ENCODE results near the gene CLEC4M. TPM values are rescaled to one million over a fixed set of nuclear protein-coding genes. Genes with fewer than 3 reads are reported as not detected.
"Not testable (repeated sequence)": the region's sequence is repeated elsewhere in the genome, so short reads cannot be mapped to it uniquely, and the experiment has no call there.

CLEC4M gene
- total RNA-seq, 1 donor from 2014 or later: not detected

GRCh38 chr19:7751157-7751783 lies 11.8 kb upstream of the CLEC4M start:
- Mint-ChIP-seq H3K4me1 (no peaks in the 10 kb centered on the region), H3K27ac (ENCODE audit: unreplicated experiment) (no peak overlapping the region), H3K27me3 (ENCODE audit: low read depth) (peaks cover 57% of the 10 kb centered on the region), H3K4me3 (no peak overlapping the region), H3K36me3 (ENCODE audit: low read depth) (peaks cover 2% of the 10 kb centered on the region), H3K9me3 (peaks cover 13% of the 10 kb centered on the region)
- no peak for DNase-seq (ENCODE audit: low read depth, low spot score)
- no peak for TF ChIP-seq CTCF (conservative IDR thresholded peaks at IDR 0.05)

- peaks cover 41% of the 10 kb centered on the region for H3K27me3 Mint-ChIP-seq (ENCODE audit: low read depth)
These were observed 6.8 kb upstream of the CLEC4M start for GRCh38 chr19:7756258-7756657.

GRCh38 chr19:7757358-7757757 lies 5.7 kb upstream of the CLEC4M start:
- Mint-ChIP-seq H3K4me1 (no peaks in the 10 kb centered on the region), H3K36me3 (ENCODE audit: low read depth) (peaks cover 15% of the 10 kb centered on the region), H3K4me3 (no peak overlapping the region), H3K27me3 (ENCODE audit: low read depth) (peaks cover 40% of the 10 kb centered on the region), H3K27ac (ENCODE audit: unreplicated experiment) (no peak overlapping the region), H3K9me3 (peaks cover 36% of the 10 kb centered on the region)
- no peak for TF ChIP-seq CTCF (conservative IDR thresholded peaks at IDR 0.05)
- no peak for DNase-seq (ENCODE audit: low read depth, low spot score)

More at GRCh38 chr19:7756258-7756657, 6.8 kb upstream of the CLEC4M start:
- no peak for DNase-seq (ENCODE audit: low read depth, low spot score)
- Mint-ChIP-seq H3K4me1 (no peaks in the 10 kb centered on the region), H3K4me3 (no peak overlapping the region), H3K27ac (ENCODE audit: unreplicated experiment) (no peak overlapping the region), H3K9me3 (peaks cover 36% of the 10 kb centered on the region), H3K36me3 (ENCODE audit: low read depth) (peaks cover 15% of the 10 kb centered on the region)
- TF ChIP-seq CTCF (conservative IDR thresholded peaks at IDR 0.05): no peak

GRCh38 chr19:7759156-7759555 lies 3.9 kb upstream of the CLEC4M start:
- peaks cover 40% of the 10 kb centered on the region for H3K27me3 Mint-ChIP-seq (ENCODE audit: low read depth)
- H3K27ac Mint-ChIP-seq (ENCODE audit: unreplicated experiment): no peak overlapping the region
- H3K36me3 Mint-ChIP-seq (ENCODE audit: low read depth): peaks cover 15% of the 10 kb centered on the region
- H3K4me1 Mint-ChIP-seq: peaks cover 2% of the 10 kb centered on the region
- H3K9me3 Mint-ChIP-seq: peaks cover 31% of the 10 kb centered on the region
- TF ChIP-seq CTCF (conservative IDR thresholded peaks at IDR 0.05): no peak
- DNase-seq (ENCODE audit: low read depth, low spot score): no peak
- H3K4me3 Mint-ChIP-seq: no peak overlapping the region

- no peak overlapping the region for H3K27ac Mint-ChIP-seq (ENCODE audit: unreplicated experiment)
- peaks cover 11% of the 10 kb centered on the region for H3K36me3 Mint-ChIP-seq (ENCODE audit: low read depth)
- H3K9me3 Mint-ChIP-seq: peaks cover 10% of the 10 kb centered on the region
- TF ChIP-seq CTCF (conservative IDR thresholded peaks at IDR 0.05): no peak
- H3K4me3 Mint-ChIP-seq: no peak overlapping the region
- H3K27me3 Mint-ChIP-seq (ENCODE audit: low read depth): peaks cover 32% of the 10 kb centered on the region
- peaks cover 4% of the 10 kb centered on the region for H3K4me1 Mint-ChIP-seq
- no peak for DNase-seq (ENCODE audit: low read depth, low spot score)
These were observed 653 bp downstream of the CLEC4M start for GRCh38 chr19:7763696-7764095.

- not testable (repeated sequence) for DNase-seq (ENCODE audit: low read depth, low spot score); H3K27ac Mint-ChIP-seq (ENCODE audit: unreplicated experiment); H3K4me1 Mint-ChIP-seq; H3K9me3 Mint-ChIP-seq; H3K4me3 Mint-ChIP-seq; H3K36me3 Mint-ChIP-seq (ENCODE audit: low read depth)
- H3K27me3 Mint-ChIP-seq (ENCODE audit: low read depth): peaks cover 37% of the 10 kb centered on the region
These were observed 1.1 kb downstream of the CLEC4M start for GRCh38 chr19:7764157-7764556.

GRCh38 chr19:7765043-7765442 lies 2.0 kb downstream of the CLEC4M start:
- DNase-seq (ENCODE audit: low read depth, low spot score); H3K9me3 Mint-ChIP-seq; H3K4me1 Mint-ChIP-seq; H3K4me3 Mint-ChIP-seq; H3K36me3 Mint-ChIP-seq (ENCODE audit: low read depth); H3K27ac Mint-ChIP-seq (ENCODE audit: unreplicated experiment): not testable (repeated sequence)
- H3K27me3 Mint-ChIP-seq (ENCODE audit: low read depth): peaks cover 45% of the 10 kb centered on the region
